Adrenal gland (tissue), 5 donors: Measurements from ENCODE around the gene FAM131C.

Source experiments
- POLR2A ChIP-seq, 2 donors: fragments of 450-650 bp; IDR thresholded peaks; one replicate each; pipeline ENCODE4 v1.6.1; 2017; ENCODE audit warnings: antibody characterized with exemption in 2 of 2, mild to moderate bottlenecking in 2 of 2, moderate library complexity in 1 of 2
- TF ChIP-seq, protein P1 (sequence below), 6 experiments: fragments of 450-650 bp in 4 of 6; fragments of 200-600 bp in 2 of 6; sonication (generic) in 1 of 6; IDR thresholded peaks; 1 replicate in 5 of 6; 2 replicates in 1 of 6; pipeline versions ENCODE4 v1.5.1 to v1.8.0; 2016 to 2021; ENCODE audit warnings: antibody characterized with exemption in 6 of 6, mild to moderate bottlenecking in 2 of 6, moderate library complexity in 1 of 6
- donor health status: DM: no; HTN: no; CAD: no.

DNA sequence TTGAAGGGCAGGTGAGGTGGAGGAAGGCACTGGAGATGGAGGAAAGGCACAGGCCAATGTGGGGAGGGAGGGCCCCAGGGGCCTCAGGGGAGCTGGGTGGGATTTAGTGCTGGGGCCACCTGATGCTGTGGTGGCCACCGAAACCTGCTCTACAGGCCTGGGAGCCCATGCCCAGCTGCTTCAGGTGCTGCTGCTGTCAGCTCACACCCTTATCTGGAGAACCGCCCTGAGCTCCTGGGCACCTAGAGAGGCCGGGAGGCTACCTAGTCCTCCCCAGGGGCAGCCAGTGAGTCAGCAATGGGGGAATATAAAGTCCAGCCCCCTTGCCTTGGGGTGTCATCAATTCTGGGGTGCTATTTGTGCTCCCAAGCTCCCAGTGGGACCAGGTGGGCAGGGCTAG is 12.2 kb downstream of the FAM131C start:
- TF ChIP-seq, protein P1, sequence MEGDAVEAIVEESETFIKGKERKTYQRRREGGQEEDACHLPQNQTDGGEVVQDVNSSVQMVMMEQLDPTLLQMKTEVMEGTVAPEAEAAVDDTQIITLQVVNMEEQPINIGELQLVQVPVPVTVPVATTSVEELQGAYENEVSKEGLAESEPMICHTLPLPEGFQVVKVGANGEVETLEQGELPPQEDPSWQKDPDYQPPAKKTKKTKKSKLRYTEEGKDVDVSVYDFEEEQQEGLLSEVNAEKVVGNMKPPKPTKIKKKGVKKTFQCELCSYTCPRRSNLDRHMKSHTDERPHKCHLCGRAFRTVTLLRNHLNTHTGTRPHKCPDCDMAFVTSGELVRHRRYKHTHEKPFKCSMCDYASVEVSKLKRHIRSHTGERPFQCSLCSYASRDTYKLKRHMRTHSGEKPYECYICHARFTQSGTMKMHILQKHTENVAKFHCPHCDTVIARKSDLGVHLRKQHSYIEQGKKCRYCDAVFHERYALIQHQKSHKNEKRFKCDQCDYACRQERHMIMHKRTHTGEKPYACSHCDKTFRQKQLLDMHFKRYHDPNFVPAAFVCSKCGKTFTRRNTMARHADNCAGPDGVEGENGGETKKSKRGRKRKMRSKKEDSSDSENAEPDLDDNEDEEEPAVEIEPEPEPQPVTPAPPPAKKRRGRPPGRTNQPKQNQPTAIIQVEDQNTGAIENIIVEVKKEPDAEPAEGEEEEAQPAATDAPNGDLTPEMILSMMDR (IDR thresholded peaks at IDR 0.05) = no peak
- no peak for TF ChIP-seq POLR2A (IDR thresholded peaks at IDR 0.05)
